Kidney (tissue), 14 donors: ENCODE data around the gene CNFN. TPM values are rescaled to one million over a fixed set of nuclear protein-coding genes. Genes with fewer than 3 reads are reported as not detected.

Source experiments
- DNase-seq, 5 donors: peaks; one replicate each; pipeline ENCODE4 v3.0.0-alpha.2; 2013 to 2020
- FAIRE-seq: peaks from 2 replicates; lab custom pipeline; 2012; peaks lifted over from hg19 to GRCh38; lab: Jason Lieb, UNC
- H3K27ac ChIP-seq, 2 donors: one replicate each; pipeline ENCODE4 v1.7.0; 2013; ENCODE audit warnings: low read depth in 2 of 2, low read length in 2 of 2, inconsistent platforms in 1 of 2
- H3K27me3 ChIP-seq: one replicate; pipeline ENCODE4 v1.7.1; 2013; ENCODE audit warnings: low read length, inconsistent platforms; ENCODE audit not compliant: control insufficient read depth, insufficient read depth
- H3K36me3 ChIP-seq, 3 donors: one replicate each; pipeline versions ENCODE4 v1.7.0 to v1.7.1; 2013; ENCODE audit warnings: low read length in 3 of 3, control low read depth in 1 of 3, inconsistent platforms in 1 of 3; ENCODE audit not compliant: insufficient read depth in 3 of 3, control insufficient read depth in 2 of 3
- H3K4me1 ChIP-seq, 3 donors: one replicate each; pipeline versions ENCODE4 v1.7.0 to v1.7.1; 2013; ENCODE audit warnings: low read length in 3 of 3, inconsistent platforms in 1 of 3, low read depth in 1 of 3; ENCODE audit not compliant: control insufficient read depth in 2 of 3, insufficient read depth in 2 of 3
- H3K4me3 ChIP-seq, 3 donors: one replicate each; pipeline versions ENCODE4 v1.7.0 to v1.8.1; 2013; ENCODE audit warnings: low read length in 3 of 3, control low read depth in 1 of 3, inconsistent platforms in 1 of 3
- H3K9ac ChIP-seq, 3 donors: one replicate each; pipeline versions ENCODE4 v1.7.0 to v1.7.1; 2013; ENCODE audit warnings: low read length in 3 of 3, control low read depth in 1 of 3, inconsistent platforms in 1 of 3
- H3K9me3 ChIP-seq, 3 donors: one replicate each; pipeline versions ENCODE4 v1.7.0 to v1.7.1; 2013; ENCODE audit warnings: low read length in 3 of 3, control low read depth in 1 of 3, inconsistent platforms in 1 of 3; ENCODE audit not compliant: control insufficient read depth in 2 of 3, insufficient read depth in 1 of 3
- CTCF ChIP-seq: IDR thresholded peaks from 3 replicates; pipeline ENCODE4 v1.5.1; 2012; ENCODE audit warnings: mild to moderate bottlenecking, moderate library complexity, borderline replicate concordance; ENCODE audit not compliant: insufficient read depth; ENCODE audit errors: extremely low read depth
- intact Hi-C: fragments of 100-400 bp; cut with DNase I; formaldehyde crosslinking; loops from one replicate; pipeline ENCODE4 v1.11.1; 2022
- polyA plus RNA-seq: library from polyadenylated mRNA; stranded (reverse); fragments of 350-450 nt; fragmentation: Illumina TruSeq; extraction: RNeasy Lipid Tissue Mini Kit (QIAGEN cat#74804); gene quantifications from one replicate; pipeline ENCODE4 v1.2.3, GENCODE V29; 2014; ENCODE audit warnings: low read depth, low replicate concordance; ENCODE audit not compliant: insufficient read depth
- total RNA-seq: library from RNA; stranded (reverse); fragmentation: NEBNext Ultra II Directional; extraction: Animal tissue kit (Norgen Biotek cat#: 25700); gene quantifications from one replicate; pipeline ENCODE4 v1.2.1, GENCODE V29; 2021
- donor health status: control.
- donor health status: control.
- donor health status: control.
- donor health status: control.
- donor health status: control.
- donor health status: DM: yes; HTN: yes; CAD: no.
- donor health status: Normal renal cell carcinoma (clear cell type).

CNFN gene
- total and polyA plus RNA-seq, 2 donors from 2014 or later: 2.2 to 4.9 TPM

- FAIRE-seq (peak; percentile 42), DNase-seq (peak; percentile 72 to 90 (median 85))
- H3K9ac ChIP-seq: no peak overlapping the region
- intact Hi-C loops: no loop called here
- no peaks in the 10 kb centered on the region for H3K36me3 ChIP-seq
- no peaks in the 10 kb centered on the region for H3K27me3 ChIP-seq
- H3K9me3 ChIP-seq: no peaks in the 10 kb centered on the region
- H3K4me3 ChIP-seq: no peak overlapping the region
- H3K4me1 ChIP-seq: peaks cover 0 to 3% (median 0%) of the 10 kb centered on the region in 3 donors
- H3K27ac ChIP-seq: peak overlapping the region; percentile 2 to 51
- peak; percentile 76 for TF ChIP-seq CTCF
Measured at GRCh38 chr19:42433503-42434260, 43.6 kb upstream of the CNFN start.

GRCh38 chr19:42431486-42431885 lies 41.4 kb upstream of the CNFN start:
- no peak overlapping the region for H3K9ac ChIP-seq
- peaks cover 0 to 3% (median 0%) of the 10 kb centered on the region in 3 donors for H3K4me1 ChIP-seq
- no peak overlapping the region for H3K4me3 ChIP-seq
- no peak overlapping the region for H3K27ac ChIP-seq
- no peaks in the 10 kb centered on the region for H3K9me3 ChIP-seq
- no peak for FAIRE-seq
- no peaks in the 10 kb centered on the region for H3K27me3 ChIP-seq
- intact Hi-C loops: no loop called here
- H3K36me3 ChIP-seq: no peaks in the 10 kb centered on the region
- TF ChIP-seq CTCF: no peak
- DNase-seq: no peak

GRCh38 chr19:42428676-42429075 lies 38.6 kb upstream of the CNFN start:
- no peak for FAIRE-seq
- Histone ChIP-seq H3K36me3 (no peaks in the 10 kb centered on the region), H3K4me3 (no peak overlapping the region), H3K4me1 (peaks cover 0 to 7% (median 0%) of the 10 kb centered on the region in 3 donors), H3K27ac (no peak overlapping the region), H3K9me3 (no peaks in the 10 kb centered on the region), H3K9ac (no peak overlapping the region), H3K27me3 (no peaks in the 10 kb centered on the region)
- intact Hi-C loops: no loop called here
- DNase-seq: no peak
- no peak for TF ChIP-seq CTCF
